Raji (cell line): ENCODE data around the gene NQO1.

Source experiments
- POLR2A ChIP-seq: IDR thresholded peaks from 2 replicates; pipeline ENCODE4 v1.6.1; 2011; ENCODE audit warnings: low read depth, low read length, control low read depth; ENCODE audit not compliant: insufficient read depth

The NQO1 gene

DNA sequence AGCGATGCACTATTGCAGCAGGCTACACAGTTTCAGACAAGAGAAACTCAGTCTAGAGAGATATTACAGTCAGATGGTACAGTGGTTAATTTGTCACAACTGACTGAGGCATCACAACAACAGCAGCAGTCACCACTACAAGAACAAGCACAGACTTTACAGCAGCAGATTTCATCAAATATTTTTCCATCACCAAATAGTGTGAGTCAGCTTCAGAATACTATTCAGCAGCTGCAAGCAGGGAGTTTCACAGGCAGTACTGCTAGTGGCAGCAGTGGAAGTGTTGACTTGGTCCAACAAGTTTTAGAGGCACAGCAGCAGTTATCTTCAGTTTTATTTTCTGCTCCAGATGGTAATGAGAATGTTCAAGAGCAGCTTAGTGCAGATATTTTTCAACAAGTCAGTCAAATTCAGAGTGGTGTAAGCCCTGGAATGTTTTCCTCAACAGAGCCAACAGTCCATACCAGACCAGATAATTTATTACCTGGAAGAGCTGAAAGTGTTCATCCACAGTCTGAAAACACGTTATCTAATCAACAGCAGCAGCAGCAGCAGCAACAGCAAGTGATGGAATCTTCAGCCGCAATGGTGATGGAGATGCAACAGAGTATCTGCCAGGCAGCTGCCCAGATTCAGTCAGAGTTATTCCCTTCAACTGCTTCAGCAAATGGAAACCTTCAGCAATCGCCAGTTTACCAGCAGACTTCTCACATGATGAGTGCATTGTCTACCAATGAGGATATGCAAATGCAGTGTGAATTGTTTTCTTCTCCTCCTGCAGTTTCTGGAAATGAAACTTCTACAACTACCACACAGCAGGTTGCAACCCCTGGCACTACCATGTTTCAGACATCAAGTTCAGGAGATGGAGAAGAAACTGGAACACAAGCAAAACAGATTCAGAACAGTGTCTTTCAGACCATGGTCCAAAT lies 34.1 kb downstream of the NQO1 start:
- no peak for TF ChIP-seq POLR2A

GRCh38 chr16:69688589-69688988 lies 37.8 kb downstream of the NQO1 start:
- no peak for TF ChIP-seq POLR2A

GRCh38 chr16:69680358-69680757 lies 46.0 kb downstream of the NQO1 start:
- no peak for TF ChIP-seq POLR2A

DNA sequence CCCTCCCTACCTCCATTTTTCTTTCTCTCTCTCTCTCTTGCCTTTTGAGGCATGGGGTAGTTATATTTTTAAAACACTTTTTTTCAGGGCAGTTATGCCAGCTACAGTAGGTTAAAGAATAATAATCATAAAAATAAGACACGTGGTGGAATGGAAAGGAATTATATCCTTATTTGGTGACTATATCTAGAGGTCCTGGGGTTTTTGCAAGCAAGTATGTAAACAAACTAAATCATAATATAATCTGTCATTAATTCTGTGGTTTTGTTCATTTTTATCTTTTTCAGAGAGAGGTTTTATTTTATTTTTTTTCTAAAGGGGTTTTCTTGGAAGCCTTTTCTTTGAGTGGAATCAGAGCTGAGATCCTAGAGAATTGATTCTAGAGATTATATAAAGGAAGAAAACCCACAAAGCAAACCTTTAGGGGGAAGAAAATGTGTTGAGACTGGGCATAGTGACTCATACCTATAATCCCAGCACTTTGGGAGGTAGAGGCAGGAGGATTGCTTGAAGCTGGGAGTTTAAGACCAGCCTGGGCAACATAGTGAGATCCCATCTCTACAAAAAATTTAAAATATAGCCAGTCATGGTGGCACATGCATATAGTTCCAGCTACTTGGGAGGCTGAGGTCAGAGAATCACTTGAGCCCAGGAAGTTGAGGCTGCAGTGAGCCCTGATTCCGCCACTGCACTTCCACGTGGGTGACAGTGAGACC lies 53.2 kb downstream of the NQO1 start:
- no peak for TF ChIP-seq POLR2A

DNA sequence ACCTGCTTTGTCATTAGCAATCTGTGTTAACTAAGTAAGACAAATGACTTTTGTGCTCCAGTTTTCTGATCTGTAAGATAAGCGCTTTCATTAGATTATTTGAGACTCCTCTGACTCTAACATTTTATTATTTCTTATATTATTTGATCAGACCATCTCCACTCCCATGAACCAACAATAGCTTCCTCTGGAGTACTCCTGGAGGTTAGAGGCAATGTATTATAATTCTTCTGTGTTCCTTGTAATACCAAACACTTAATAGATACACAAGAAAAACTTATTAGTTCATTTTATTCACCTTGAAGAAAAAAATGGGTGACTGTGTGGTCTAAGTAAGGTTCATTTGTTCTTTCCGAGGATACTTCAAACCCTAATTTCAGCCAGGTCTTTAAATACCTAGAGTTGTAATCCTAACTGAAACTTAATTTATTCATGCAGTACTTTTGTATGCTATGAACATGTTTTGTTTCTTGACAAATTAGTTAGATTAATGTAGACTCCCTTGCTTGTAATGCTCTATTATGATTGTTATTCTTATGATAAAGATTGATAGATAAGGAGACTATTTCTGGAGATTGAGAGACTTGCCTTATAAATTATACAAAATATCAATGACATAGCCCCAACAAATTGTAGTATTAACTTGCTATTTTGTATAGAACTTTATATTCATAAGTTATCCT lies 53.9 kb downstream of the NQO1 start:
- no peak for TF ChIP-seq POLR2A

DNA sequence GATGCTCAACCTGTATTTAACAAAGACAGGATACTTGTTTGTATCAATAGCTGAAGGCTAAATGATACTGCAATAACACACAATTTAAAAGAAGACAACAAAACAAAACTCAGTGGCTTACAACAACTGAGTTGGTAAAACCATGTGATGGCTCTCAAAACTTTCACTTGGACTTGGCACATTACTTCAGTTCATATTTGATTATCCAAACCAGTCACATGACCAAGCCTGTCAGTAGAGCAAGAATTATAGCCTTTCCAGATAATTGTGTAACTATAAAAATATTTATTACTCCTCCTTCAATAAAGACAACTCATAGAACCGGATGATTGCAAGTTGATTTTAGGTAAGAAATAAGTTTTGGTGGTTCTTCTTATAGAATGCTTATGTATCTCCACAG lies 56.8 kb downstream of the NQO1 start:
- no peak for TF ChIP-seq POLR2A

- TF ChIP-seq POLR2A: no peak
Observed at GRCh38 chr16:69663846-69664245, 62.5 kb downstream of the NQO1 start.

DNA sequence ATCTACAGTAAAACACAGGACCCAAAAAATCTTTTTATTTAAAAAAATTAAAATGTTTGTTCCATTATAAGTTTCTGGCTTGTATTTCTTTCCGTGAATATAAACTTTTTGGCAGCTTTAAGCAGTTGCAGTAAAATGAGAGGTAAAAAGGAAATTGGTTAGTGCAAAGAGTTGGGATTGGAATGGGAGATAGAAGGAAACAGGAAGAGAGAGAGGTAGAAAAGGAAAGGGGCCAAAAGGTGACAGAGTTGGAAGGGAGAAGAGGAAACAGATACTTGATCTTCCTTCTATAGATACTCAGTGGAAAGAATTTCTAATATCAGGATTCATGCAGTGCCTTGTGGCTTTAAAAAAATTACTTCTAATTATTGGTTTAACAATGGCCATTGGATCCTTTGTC lies 63.5 kb downstream of the NQO1 start:
- TF ChIP-seq POLR2A: no peak

GRCh38 chr16:69660166-69660565 lies 66.2 kb downstream of the NQO1 start:
- TF ChIP-seq POLR2A: no peak
